ENCODE results near the gene CCDC191.

CCDC191 gene

GRCh38 chr3:113954091-113954685 lies 102.1 kb downstream of the CCDC191 start:
- DNase-seq = no peak

GRCh38 chr3:113953677-113954076 lies 102.6 kb downstream of the CCDC191 start:
- DNase-seq = no peak

DNA sequence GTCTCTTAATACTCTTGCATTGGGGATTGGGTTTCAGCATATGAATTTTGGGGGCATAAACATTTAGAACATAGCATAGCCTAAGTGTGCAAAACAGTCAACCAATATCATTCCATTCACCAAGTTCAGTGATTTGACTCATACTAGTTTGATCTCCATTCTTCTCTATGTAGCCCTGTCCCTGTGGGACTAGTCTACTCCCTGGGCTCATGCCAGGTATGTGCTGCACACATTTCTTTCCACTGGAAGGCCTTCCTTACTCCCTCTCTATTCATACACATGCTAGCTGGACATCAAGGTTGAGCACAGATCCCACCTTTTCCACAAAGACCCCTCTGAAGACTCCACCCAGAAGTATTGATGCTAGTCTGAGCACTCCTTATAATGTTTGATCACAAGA lies 103.4 kb downstream of the CCDC191 start:
- DNase-seq = no peak

- DNase-seq = peak; percentile 32
Observed at GRCh38 chr3:113948015-113948917, 108.1 kb downstream of the CCDC191 start.

DNA sequence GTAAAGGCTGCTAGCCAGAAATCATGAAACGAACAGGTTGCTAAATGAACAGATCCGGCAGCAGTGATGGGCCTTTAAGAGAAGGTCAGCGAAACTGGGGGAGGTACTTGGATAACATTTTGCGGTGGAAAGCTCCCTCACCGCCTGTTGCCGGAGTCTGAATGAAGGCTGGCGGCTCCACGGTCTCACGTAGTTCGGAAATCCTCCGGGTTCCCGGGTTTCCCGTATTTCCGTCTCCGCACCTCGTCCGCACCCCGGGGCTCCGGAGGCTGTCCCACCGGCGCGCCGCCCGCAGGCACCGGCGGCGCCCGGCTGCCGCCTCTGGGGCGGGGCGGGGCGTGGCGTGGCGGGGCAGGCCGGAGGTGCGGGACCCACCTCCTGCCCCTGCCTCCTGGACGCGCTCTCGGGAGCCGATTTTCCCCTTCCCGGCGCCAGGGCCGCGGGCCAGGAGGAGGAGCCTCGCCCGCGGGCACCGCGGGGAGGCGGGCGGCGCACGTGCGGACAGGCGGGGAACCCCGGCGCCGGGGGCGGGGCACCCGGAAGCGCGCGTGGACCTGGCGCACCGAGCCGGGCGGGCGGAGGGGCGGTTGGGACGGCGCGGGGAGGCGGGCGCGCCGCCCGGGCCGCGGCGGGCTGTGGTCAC lies 108.8 kb downstream of the CCDC191 start, which contains the start of gene ZDHHC23:
ZDHHC23 (plus strand) TSS at position 642 of the 643 bp plus-strand sequence. CDS start 790 bp downstream, outside the sequence.
- peak; percentile 69 for DNase-seq

DNA sequence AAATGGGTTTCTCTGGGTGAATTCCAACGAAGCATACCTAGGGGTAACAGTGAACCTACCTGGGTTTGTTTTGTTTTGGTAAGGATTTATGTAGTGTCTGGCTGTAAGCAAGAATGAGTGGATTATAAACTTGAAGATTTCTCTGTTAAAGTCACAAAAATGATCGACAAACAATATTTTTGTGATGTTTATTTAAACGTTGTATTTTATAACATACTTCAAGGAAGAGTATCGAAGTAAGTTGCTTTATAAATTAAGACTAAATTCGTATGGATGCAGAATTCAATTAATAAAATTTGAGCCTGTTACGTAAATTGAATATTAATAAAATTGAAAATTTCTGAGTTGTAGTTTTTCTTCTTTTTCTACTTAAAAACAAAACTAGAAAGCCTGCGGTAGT lies 109.5 kb downstream of the CCDC191 start:
- no peak for DNase-seq

GRCh38 chr3:113927556-113927955 lies 128.8 kb downstream of the CCDC191 start:
- no peak for DNase-seq

DNA sequence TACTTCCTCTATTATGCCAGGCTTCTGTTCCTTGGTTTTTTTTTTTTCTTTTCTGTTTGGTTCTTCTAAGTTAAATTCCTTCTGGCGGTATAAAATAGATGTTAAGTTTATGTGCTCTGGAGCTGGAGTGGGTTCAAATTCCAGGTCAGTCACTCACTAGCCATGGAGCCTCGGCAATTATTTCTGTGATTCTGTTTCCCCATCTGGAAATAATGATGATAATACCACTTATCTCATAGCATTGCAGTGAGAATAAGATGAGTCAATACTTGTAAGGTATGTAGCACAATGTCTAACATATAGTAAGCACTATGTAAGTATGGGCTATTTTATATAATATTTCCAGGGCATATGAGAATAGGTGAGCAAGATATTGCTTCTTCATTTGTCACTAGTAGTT lies 141.7 kb downstream of the CCDC191 start:
- no peak for DNase-seq
